OCI-LY7 (cell line): ENCODE measurements around the gene C2orf49.

Experiments
- EZH2phosphoT487 ChIP-seq: fragments of 200-600 bp; sonication (generic); IDR thresholded peaks from 2 replicates; pipeline ENCODE4 v1.6.1; 2018; ENCODE audit warnings: low read depth, borderline replicate concordance, mild to moderate bottlenecking, mixed run types, antibody characterized with exemption, low read length, moderate library complexity, mixed read lengths
- TF ChIP-seq, protein P1 (sequence below): fragments of 200-600 bp; sonication (generic); conservative IDR thresholded peaks from 2 replicates; pipeline ENCODE4 v1.5.1; 2014; ENCODE audit warnings: mild to moderate bottlenecking, antibody characterized with exemption, low read length, moderate library complexity, mixed read lengths

- TF ChIP-seq, protein P1, sequence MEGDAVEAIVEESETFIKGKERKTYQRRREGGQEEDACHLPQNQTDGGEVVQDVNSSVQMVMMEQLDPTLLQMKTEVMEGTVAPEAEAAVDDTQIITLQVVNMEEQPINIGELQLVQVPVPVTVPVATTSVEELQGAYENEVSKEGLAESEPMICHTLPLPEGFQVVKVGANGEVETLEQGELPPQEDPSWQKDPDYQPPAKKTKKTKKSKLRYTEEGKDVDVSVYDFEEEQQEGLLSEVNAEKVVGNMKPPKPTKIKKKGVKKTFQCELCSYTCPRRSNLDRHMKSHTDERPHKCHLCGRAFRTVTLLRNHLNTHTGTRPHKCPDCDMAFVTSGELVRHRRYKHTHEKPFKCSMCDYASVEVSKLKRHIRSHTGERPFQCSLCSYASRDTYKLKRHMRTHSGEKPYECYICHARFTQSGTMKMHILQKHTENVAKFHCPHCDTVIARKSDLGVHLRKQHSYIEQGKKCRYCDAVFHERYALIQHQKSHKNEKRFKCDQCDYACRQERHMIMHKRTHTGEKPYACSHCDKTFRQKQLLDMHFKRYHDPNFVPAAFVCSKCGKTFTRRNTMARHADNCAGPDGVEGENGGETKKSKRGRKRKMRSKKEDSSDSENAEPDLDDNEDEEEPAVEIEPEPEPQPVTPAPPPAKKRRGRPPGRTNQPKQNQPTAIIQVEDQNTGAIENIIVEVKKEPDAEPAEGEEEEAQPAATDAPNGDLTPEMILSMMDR = no peak
- no peak for TF ChIP-seq EZH2phosphoT487
These were observed 42.4 kb downstream of the C2orf49 start for GRCh38 chr2:105379741-105380186.
